HEK293 (cell line): ENCODE results near the gene PSRC1.

Experiments
- CTCF ChIP-seq: fragments of 450-650 bp; formaldehyde crosslinking; IDR thresholded peaks from 2 replicates; pipeline ENCODE4 v1.5.1; 2016; ENCODE audit warnings: missing biosample characterization, missing genetic modification characterization
- FEZF1 ChIP-seq: fragments of 450-650 bp; formaldehyde crosslinking; IDR thresholded peaks from 2 replicates; pipeline ENCODE4 v1.5.1; 2016; ENCODE audit warnings: missing biosample characterization, missing genetic modification characterization
- KLF1 ChIP-seq: fragments of 450-650 bp; formaldehyde crosslinking; IDR thresholded peaks from 2 replicates; pipeline ENCODE4 v1.5.1; 2016; ENCODE audit warnings: missing biosample characterization, missing genetic modification characterization
- KLF16 ChIP-seq: fragments of 450-650 bp; formaldehyde crosslinking; IDR thresholded peaks from 2 replicates; pipeline ENCODE4 v1.5.1; 2017; ENCODE audit warnings: missing biosample characterization, missing genetic modification characterization
- OSR2 ChIP-seq: fragments of 450-650 bp; formaldehyde crosslinking; IDR thresholded peaks from 2 replicates; pipeline ENCODE4 v1.5.1; 2016; ENCODE audit warnings: missing biosample characterization, missing genetic modification characterization
- TCF7L2 ChIP-seq: IDR thresholded peaks from 2 replicates; pipeline ENCODE4 v1.6.1; 2011; ENCODE audit warnings: low read depth, mild to moderate bottlenecking, inconsistent platforms, low read length, moderate library complexity, borderline replicate concordance
- TSHZ1 ChIP-seq: fragments of 450-650 bp; formaldehyde crosslinking; IDR thresholded peaks from 2 replicates; pipeline ENCODE4 v1.5.1; 2016; ENCODE audit warnings: missing biosample characterization, missing genetic modification characterization, borderline replicate concordance
- YY1 ChIP-seq: fragments of 450-650 bp; formaldehyde crosslinking; IDR thresholded peaks from 2 replicates; pipeline ENCODE4 v1.5.1; 2018; ENCODE audit warnings: missing biosample characterization, missing genetic modification characterization
- ZNF184 ChIP-seq: fragments of 450-650 bp; IDR thresholded peaks from 2 replicates; pipeline ENCODE4 v1.5.1; 2018; ENCODE audit warnings: missing biosample characterization, mild to moderate bottlenecking, missing genetic modification characterization
- ZNF24 ChIP-seq: fragments of 450-650 bp; formaldehyde crosslinking; IDR thresholded peaks from 2 replicates; pipeline ENCODE4 v1.5.1; 2016; ENCODE audit warnings: missing biosample characterization, missing genetic modification characterization
- ZNF274 ChIP-seq, 2 experiments: fragments of 200-500 bp in 1 of 2; fragments of 450-650 bp in 1 of 2; sonication (Bioruptor generic) in 1 of 2; formaldehyde crosslinking in 1 of 2; IDR thresholded peaks; 2 replicates each; pipeline versions ENCODE4 v1.5.1 to v1.6.1; 2014 to 2016; ENCODE audit warnings: borderline replicate concordance in 1 of 2, inconsistent platforms in 1 of 2, low read length in 1 of 2, missing biosample characterization in 1 of 2, missing genetic modification characterization in 1 of 2
- ZNF501 ChIP-seq: fragments of 450-650 bp; formaldehyde crosslinking; IDR thresholded peaks from 2 replicates; pipeline ENCODE4 v1.5.1; 2016; ENCODE audit warnings: missing biosample characterization, missing genetic modification characterization
- TF ChIP-seq, protein P1 (sequence below): fragments of 450-650 bp; formaldehyde crosslinking; IDR thresholded peaks from 2 replicates; pipeline ENCODE4; 2016; ENCODE audit warnings: missing biosample characterization, missing genetic modification characterization

DNA sequence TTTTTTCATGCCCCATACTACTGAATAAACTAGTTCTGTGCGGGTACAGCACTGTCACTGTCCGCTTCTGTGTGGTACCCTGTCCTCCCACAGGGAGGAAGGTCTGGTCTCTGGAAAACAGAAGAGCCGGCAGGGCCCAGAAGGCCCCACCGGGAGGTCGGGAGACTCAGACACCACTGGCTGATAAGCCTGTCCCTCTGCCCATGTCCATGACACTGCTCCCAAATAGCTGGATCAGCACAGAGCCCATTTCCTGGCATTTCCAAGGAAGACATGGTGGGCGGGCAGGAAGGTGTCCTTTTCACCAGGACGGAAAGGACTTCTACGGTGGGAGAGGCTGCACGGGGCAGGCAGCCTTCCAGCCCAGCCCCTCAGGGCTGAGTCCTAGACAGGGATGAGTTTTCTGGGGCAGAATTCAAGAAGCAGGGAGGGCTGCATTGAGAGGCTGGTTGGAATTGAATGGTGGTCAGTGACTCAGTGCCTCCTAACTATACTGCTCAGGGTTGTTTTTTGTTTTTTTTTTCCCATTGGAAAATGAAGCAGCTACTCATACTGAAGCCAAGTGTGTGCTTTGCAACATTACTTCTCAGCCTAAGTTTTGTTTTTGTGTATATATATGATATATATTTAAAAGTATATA is 7.1 kb downstream of the PSRC1 start:
- TF ChIP-seq CTCF (tag by site-specific recombination): no peak
- no peak for TF ChIP-seq KLF1 (tag by site-specific recombination)
- TF ChIP-seq OSR2 (tag by site-specific recombination): no peak
- TF ChIP-seq, protein P1, sequence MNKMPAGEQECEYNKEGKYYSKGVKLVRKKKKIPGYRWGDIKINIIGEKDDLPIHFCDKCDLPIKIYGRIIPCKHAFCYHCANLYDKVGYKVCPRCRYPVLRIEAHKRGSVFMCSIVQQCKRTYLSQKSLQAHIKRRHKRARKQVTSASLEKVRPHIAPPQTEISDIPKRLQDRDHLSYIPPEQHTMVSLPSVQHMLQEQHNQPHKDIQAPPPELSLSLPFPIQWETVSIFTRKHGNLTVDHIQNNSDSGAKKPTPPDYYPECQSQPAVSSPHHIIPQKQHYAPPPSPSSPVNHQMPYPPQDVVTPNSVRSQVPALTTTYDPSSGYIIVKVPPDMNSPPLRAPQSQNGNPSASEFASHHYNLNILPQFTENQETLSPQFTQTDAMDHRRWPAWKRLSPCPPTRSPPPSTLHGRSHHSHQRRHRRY (tag by site-specific recombination): no peak
- no peak for TF ChIP-seq FEZF1 (tag by site-specific recombination)
- TF ChIP-seq ZNF501 (tag by site-specific recombination): no peak
- TF ChIP-seq KLF16 (tag by site-specific recombination): no peak
- TF ChIP-seq TCF7L2: no peak
- no peak for TF ChIP-seq ZNF274 (IDR thresholded peaks at IDR 0.05; ENCODE audit: low read length)
- no peak for TF ChIP-seq ZNF274 (tag by site-specific recombination; IDR thresholded peaks at IDR 0.05; ENCODE audit: borderline replicate concordance)
- no peak for TF ChIP-seq YY1 (tag by site-specific recombination)
- no peak for TF ChIP-seq TSHZ1 (tag by site-specific recombination)
- TF ChIP-seq ZNF24: no peak
- TF ChIP-seq ZNF184 (tag by site-specific recombination): no peak
